ENCODE measurements around the gene RAD1. TPM values are rescaled to one million over a fixed set of nuclear protein-coding genes. Genes with fewer than 3 reads are reported as not detected.

Gene RAD1
- total RNA-seq, 1 donor = 68.7 TPM

DNA sequence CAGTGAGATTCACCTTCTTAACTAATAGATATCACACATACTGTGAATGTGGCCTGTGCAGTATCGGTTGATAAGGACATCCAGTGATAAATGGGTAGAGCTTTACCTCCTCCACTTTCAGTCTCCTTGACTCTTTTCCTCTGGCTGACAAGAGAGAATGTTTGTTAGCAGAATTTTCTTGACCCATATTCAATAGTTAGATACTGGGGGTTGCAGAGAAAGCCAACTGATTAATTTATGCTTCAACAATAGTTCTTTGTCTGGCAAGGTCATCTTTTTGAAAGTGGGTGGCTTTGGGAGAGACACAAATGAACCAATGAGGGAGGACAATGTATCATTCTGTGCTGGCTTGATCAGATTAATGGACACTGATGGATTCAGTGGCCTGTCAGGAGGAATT is 46.0 kb downstream of the RAD1 start:
- no peak overlapping the region for H3K4me3 ChIP-seq (ENCODE audit: low read depth, low read length)
- TF ChIP-seq, protein P1, sequence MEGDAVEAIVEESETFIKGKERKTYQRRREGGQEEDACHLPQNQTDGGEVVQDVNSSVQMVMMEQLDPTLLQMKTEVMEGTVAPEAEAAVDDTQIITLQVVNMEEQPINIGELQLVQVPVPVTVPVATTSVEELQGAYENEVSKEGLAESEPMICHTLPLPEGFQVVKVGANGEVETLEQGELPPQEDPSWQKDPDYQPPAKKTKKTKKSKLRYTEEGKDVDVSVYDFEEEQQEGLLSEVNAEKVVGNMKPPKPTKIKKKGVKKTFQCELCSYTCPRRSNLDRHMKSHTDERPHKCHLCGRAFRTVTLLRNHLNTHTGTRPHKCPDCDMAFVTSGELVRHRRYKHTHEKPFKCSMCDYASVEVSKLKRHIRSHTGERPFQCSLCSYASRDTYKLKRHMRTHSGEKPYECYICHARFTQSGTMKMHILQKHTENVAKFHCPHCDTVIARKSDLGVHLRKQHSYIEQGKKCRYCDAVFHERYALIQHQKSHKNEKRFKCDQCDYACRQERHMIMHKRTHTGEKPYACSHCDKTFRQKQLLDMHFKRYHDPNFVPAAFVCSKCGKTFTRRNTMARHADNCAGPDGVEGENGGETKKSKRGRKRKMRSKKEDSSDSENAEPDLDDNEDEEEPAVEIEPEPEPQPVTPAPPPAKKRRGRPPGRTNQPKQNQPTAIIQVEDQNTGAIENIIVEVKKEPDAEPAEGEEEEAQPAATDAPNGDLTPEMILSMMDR (IDR thresholded peaks at IDR 0.05; ENCODE audit: insufficient read depth, low read depth, low read length) = no peak
- no peak for DNase-seq (ENCODE audit: low read depth)

DNA sequence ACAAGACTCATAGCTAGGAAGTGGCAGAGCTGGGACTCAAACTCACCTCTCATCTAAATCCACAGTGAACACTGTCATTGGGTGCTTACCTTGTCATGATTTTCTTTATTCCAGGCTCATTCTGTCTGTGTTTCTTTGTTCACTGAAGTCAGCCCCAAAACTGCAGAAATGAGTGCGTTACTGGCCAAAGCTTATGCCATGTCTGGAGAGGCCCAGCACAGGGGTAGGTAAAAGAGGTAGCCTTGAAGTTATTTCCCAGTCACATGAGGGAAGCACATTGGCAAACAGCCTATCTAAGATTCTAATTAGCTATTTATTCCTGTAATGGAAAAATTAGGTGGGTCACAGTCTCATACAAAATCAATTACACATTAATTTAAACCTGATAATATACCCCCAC is 46.5 kb downstream of the RAD1 start:
- TF ChIP-seq, protein P1 (IDR thresholded peaks at IDR 0.05; ENCODE audit: insufficient read depth, low read depth, low read length) = no peak
- no peak for DNase-seq (ENCODE audit: low read depth)
- H3K4me3 ChIP-seq (ENCODE audit: low read depth, low read length) = no peak overlapping the region

DNA sequence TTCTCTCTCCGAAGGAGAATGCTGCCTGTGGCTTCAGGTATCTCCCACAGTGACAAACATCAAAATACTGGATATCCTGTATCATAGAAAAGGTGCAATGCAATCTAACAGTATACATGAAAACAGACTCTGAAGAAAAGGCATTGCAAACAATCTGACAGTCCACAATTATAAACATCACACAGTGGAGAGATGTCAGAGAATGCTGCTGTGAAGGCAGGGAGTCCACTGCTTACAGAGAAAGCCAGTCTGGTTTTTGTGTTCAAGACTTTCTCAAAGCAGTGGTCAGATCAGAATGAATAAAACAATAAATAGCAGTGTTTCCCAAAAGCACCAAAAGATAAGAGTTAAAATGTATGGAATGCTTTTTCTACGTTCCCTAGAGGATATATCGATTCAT is 47.6 kb downstream of the RAD1 start:
- no peak for DNase-seq (ENCODE audit: low read depth)
- TF ChIP-seq, protein P1 (IDR thresholded peaks at IDR 0.05; ENCODE audit: insufficient read depth, low read depth, low read length) = no peak
- no peak overlapping the region for H3K4me3 ChIP-seq (ENCODE audit: low read depth, low read length)

DNA sequence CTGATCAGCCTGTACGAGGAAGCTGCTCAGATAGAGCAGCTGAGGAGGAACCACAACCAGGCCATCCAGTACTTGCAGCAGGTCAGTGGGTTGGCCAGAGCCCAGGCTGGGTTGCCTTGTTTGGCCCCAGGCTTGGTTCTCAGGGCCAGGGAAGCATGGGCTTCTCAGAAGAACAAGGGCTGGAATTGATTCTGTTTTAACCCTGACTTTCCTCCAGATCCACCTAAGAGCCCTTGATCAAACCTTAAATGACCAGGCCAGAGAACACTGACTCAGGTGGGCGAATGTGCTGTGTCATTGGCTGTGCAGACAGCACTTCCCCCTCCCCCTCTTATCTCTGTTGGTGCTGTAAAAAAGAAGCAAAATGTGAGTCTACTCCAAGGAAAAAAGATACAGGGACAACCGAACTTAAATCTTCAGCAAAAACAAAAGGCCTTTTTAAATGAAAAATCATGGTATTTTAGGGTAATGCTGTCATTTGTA is 48.3 kb downstream of the RAD1 start:
- H3K4me3 ChIP-seq (ENCODE audit: low read depth, low read length) = no peak overlapping the region
- no peak for DNase-seq (ENCODE audit: low read depth)
- TF ChIP-seq, protein P1 (IDR thresholded peaks at IDR 0.05; ENCODE audit: insufficient read depth, low read depth, low read length) = no peak

DNA sequence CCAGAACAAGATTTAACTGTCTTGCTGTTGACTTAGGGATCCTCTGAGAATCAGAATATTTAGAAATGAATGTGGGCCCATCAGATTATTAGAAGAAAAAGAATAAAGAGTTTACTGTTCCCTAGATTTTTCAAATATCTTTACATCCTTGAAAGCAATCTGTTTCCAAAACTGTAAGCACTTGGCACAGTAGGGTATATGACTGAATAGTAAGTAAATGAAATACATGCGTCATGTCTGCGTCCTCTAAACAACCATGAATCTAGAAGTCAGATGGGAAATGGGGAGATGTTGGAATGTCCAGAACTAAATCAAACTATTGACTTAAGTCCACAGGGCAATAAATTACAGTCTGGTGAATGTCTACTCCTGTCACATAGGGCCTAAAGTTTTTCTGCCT is 50.2 kb downstream of the RAD1 start:
- DNase-seq (ENCODE audit: low read depth) = no peak
- TF ChIP-seq, protein P1 (IDR thresholded peaks at IDR 0.05; ENCODE audit: insufficient read depth, low read depth, low read length) = no peak
- H3K4me3 ChIP-seq (ENCODE audit: low read depth, low read length) = no peak overlapping the region

DNA sequence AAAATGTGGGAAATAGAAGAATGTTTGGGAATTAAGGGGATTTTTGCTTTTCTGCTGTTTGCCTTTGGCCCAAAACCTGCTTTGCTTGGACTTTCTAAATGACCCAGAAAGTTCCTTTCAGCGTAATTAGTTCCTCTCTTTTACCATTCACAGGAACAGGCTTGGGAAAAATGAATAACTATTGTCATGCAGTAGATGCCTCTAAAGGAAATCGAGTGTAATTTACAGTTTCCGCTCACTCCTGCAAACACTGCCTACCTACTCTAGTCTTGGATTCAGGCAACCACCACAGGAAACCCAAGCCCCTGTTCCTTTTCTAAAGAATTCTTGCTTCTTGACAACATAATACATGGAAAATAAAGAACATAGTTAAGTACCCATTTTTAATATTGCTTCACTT is 51.4 kb downstream of the RAD1 start:
- no peak for DNase-seq (ENCODE audit: low read depth)
- H3K4me3 ChIP-seq (ENCODE audit: low read depth, low read length) = no peak overlapping the region
- TF ChIP-seq, protein P1 (IDR thresholded peaks at IDR 0.05; ENCODE audit: insufficient read depth, low read depth, low read length) = no peak

DNA sequence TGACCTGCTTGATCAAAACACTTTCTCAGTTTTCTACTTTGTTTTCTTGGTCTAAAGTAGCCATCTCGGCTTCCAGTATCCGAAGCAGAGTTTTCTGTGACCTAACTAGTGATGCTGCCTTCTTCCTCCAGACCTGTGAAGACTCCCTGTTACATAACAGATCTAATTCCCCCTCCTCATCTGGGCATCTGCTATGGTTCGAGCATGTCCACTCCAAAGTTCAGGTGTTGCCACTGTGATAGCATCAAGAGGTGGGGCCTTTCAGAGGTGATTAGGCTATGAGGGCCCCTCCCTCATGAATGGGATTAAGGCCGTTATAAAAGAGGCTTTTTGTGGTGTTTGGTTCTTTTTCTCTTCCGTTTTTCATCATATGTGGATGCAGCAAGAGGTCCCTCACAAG is 56.1 kb downstream of the RAD1 start:
- no peak overlapping the region for H3K4me3 ChIP-seq (ENCODE audit: low read depth, low read length)
- no peak for DNase-seq (ENCODE audit: low read depth)
- TF ChIP-seq, protein P1 (IDR thresholded peaks at IDR 0.05; ENCODE audit: insufficient read depth, low read depth, low read length) = no peak

Measured in fibroblast of villous mesenchyme (primary cell).